ENCODE results near the gene HMGXB3. TPM values are rescaled to one million over a fixed set of nuclear protein-coding genes. Genes with fewer than 3 reads are reported as not detected.
"Not testable (repeated sequence)": the region's sequence is repeated elsewhere in the genome, so short reads cannot be mapped to it uniquely, and the experiment has no call there.

HMGXB3 gene
- total RNA-seq, 3 donors from 2014 or later (not counting 1 experiment from before 2014, with no cell fraction given): 39.0 to 46.5 (median 45.8) TPM

DNA sequence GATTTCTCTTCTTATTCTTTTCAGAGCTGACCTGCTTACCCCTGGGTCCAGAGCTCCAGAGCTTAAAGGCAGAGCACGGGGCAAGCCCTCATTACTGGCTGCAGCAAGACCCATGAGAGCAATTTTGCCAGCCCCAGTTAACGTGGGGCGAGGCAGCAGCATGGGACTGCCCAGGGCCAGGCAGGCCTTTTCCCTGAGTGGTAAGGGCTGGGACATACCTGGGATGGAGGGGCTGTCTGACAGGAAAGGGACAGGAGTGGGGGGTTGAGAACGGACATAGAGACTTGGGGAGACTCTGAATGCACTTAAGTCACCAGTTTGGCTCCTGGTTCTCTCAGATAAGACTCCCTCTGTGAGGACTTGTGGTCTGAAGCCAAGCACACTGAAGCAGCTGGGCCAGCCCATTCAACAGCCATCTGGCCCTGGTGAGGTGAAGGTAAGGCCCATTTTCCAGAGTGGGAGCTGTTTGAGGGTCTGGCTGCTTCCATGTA lies 26.2 kb downstream of the HMGXB3 start:
- no peaks in the 10 kb centered on the region for H3K9me3 Mint-ChIP-seq
- H3K4me3 ChIP-seq (ENCODE audit: low read length): no peak overlapping the region
- H3K27ac ChIP-seq (ENCODE audit: low read length): no peak overlapping the region
- intact Hi-C loops (cut with micrococcal nuclease): no loop called here
- peaks cover 0 to 2% of the 10 kb centered on the region in 2 donors for H3K4me1 Mint-ChIP-seq
- no peaks in the 10 kb centered on the region for H3K27me3 ChIP-seq (ENCODE audit: control insufficient read depth, insufficient read depth, low read length)
- H3K4me1 ChIP-seq (ENCODE audit: control insufficient read depth, insufficient read depth, low read length): no peaks in the 10 kb centered on the region
- ATAC-seq (no peak), DNase-seq (no peak)
- TF ChIP-seq, protein P1, sequence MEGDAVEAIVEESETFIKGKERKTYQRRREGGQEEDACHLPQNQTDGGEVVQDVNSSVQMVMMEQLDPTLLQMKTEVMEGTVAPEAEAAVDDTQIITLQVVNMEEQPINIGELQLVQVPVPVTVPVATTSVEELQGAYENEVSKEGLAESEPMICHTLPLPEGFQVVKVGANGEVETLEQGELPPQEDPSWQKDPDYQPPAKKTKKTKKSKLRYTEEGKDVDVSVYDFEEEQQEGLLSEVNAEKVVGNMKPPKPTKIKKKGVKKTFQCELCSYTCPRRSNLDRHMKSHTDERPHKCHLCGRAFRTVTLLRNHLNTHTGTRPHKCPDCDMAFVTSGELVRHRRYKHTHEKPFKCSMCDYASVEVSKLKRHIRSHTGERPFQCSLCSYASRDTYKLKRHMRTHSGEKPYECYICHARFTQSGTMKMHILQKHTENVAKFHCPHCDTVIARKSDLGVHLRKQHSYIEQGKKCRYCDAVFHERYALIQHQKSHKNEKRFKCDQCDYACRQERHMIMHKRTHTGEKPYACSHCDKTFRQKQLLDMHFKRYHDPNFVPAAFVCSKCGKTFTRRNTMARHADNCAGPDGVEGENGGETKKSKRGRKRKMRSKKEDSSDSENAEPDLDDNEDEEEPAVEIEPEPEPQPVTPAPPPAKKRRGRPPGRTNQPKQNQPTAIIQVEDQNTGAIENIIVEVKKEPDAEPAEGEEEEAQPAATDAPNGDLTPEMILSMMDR (IDR thresholded peaks at IDR 0.05): no peak
- whole genome bisulfite sequencing (ENCODE audit: insufficient coverage): 100% methylated on average over 4 of the region's 4 CpGs
- H3K27me3 Mint-ChIP-seq (ENCODE audit: low read depth in 2 of 2): no peaks in the 10 kb centered on the region
- H3K36me3 ChIP-seq (ENCODE audit: control insufficient read depth, insufficient read depth, low read length): peaks cover 69% of the 10 kb centered on the region
- H3K27ac Mint-ChIP-seq: no peak overlapping the region
- H3K36me3 Mint-ChIP-seq: peaks cover 43% of the 10 kb centered on the region
- H3K9me3 ChIP-seq (ENCODE audit: control insufficient read depth, insufficient read depth, low read length): no peaks in the 10 kb centered on the region
- H3K4me3 Mint-ChIP-seq: no peak overlapping the region

DNA sequence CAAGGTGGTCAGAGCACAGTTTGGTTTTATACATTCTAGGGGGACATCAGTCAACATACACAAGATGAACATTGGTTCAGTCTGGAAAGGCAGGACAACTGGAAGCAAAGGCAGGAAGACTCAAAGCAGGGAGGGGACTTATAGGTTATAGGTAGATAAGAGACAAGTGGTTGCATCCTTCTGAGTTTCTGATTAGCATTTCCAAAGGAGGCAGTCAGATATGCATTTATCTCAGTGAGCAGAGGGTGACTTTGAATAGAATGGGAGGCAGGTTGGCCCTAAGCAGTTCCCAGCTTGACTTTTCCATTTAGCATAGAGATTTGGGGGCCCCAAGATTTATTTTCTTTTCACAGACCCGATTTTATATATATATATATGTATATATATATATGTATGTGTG lies 27.5 kb downstream of the HMGXB3 start:
- H3K27me3 ChIP-seq (ENCODE audit: control insufficient read depth, insufficient read depth, low read length); H3K27ac ChIP-seq (ENCODE audit: low read length); intact Hi-C loops (cut with micrococcal nuclease); H3K4me3 Mint-ChIP-seq; H3K9me3 Mint-ChIP-seq; H3K4me1 ChIP-seq (ENCODE audit: control insufficient read depth, insufficient read depth, low read length); H3K4me3 ChIP-seq (ENCODE audit: low read length); H3K27me3 Mint-ChIP-seq (ENCODE audit: low read depth in 2 of 2); H3K27ac Mint-ChIP-seq; DNase-seq; ATAC-seq; H3K9me3 ChIP-seq (ENCODE audit: control insufficient read depth, insufficient read depth, low read length); H3K4me1 Mint-ChIP-seq: not testable (repeated sequence)
- H3K36me3 ChIP-seq (ENCODE audit: control insufficient read depth, insufficient read depth, low read length): peaks cover 70% of the 10 kb centered on the region
- no CpG with 5 or more reads among the region's 1 CpG for WGBS (ENCODE audit: insufficient coverage)
- peaks cover 48% of the 10 kb centered on the region for H3K36me3 Mint-ChIP-seq

DNA sequence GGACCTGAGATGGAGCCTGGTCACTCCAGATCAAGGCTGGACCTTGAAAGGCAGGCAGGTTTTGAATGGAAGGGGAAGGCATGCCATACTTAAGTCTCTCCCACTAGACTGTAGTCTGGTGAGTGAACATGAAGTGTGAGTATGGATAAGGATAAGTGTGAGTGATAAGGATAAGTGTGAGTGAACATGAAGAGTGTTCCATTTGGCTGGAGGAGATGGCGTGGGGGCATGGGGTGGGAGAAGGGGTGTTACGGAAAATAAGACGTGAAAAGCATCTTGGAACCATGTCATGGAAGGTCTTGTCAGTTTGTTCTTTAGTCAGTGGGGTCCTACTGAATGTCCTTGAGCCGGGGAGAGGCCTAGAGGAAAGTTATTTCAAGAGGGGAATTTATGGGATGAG lies 32.8 kb downstream of the HMGXB3 start:
- no peak for ATAC-seq
- H3K4me3 Mint-ChIP-seq: no peak overlapping the region
- no peak for DNase-seq
- Histone ChIP-seq H3K9me3 (ENCODE audit: control insufficient read depth, insufficient read depth, low read length) (no peaks in the 10 kb centered on the region), H3K4me3 (ENCODE audit: low read length) (no peak overlapping the region), H3K27me3 (ENCODE audit: control insufficient read depth, insufficient read depth, low read length) (no peaks in the 10 kb centered on the region), H3K27ac (ENCODE audit: low read length) (no peak overlapping the region), H3K36me3 (ENCODE audit: control insufficient read depth, insufficient read depth, low read length) (peaks cover 83% of the 10 kb centered on the region), H3K4me1 (ENCODE audit: control insufficient read depth, insufficient read depth, low read length) (no peaks in the 10 kb centered on the region)
- peaks cover 72% of the 10 kb centered on the region for H3K36me3 Mint-ChIP-seq
- no peaks in the 10 kb centered on the region for H3K9me3 Mint-ChIP-seq
- intact Hi-C loops (cut with micrococcal nuclease): no loop called here
- no peak overlapping the region for H3K27ac Mint-ChIP-seq
- WGBS (ENCODE audit: insufficient coverage): 98% methylated on average over 4 of the region's 4 CpGs
- H3K27me3 Mint-ChIP-seq (ENCODE audit: low read depth in 2 of 2): no peaks in the 10 kb centered on the region
- H3K4me1 Mint-ChIP-seq: peaks cover 0 to 6% of the 10 kb centered on the region in 2 donors
- TF ChIP-seq, protein P1 (IDR thresholded peaks at IDR 0.05): no peak

DNA sequence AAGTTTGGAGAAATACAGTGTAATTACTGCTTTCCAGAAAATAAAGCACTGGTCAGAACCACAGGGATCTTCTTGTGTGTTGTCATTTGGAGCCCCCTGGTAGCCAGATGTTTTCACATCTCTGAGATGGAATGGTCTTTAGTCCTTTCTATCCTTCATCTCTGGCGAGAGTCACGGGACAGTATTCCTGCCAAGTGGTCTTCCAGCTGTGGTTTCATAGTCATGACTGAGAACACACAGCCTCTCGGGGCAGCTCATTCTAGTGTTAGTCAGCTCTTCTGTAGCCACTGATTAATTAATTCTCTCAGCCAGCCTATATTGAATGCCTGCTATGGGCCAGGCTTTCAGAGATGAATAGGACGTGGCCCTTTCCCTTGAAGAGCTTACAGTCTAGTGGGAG lies 34.1 kb downstream of the HMGXB3 start:
- Mint-ChIP-seq H3K27me3 (ENCODE audit: low read depth in 2 of 2) (peaks cover 0 to 2% of the 10 kb centered on the region in 2 donors), H3K4me1 (peaks cover 0 to 6% of the 10 kb centered on the region in 2 donors), H3K27ac (no peak overlapping the region), H3K36me3 (peaks cover 73% of the 10 kb centered on the region), H3K4me3 (no peak overlapping the region), H3K9me3 (no peaks in the 10 kb centered on the region)
- no peaks in the 10 kb centered on the region for H3K27me3 ChIP-seq (ENCODE audit: control insufficient read depth, insufficient read depth, low read length)
- 96% methylated on average over 4 of the region's 4 CpGs for WGBS (ENCODE audit: insufficient coverage)
- H3K4me3 ChIP-seq (ENCODE audit: low read length): no peak overlapping the region
- DNase-seq (no peak), ATAC-seq (no peak)
- TF ChIP-seq, protein P1 (IDR thresholded peaks at IDR 0.05): no peak
- H3K36me3 ChIP-seq (ENCODE audit: control insufficient read depth, insufficient read depth, low read length): peaks cover 87% of the 10 kb centered on the region
- intact Hi-C loops (cut with micrococcal nuclease): no loop called here
- no peaks in the 10 kb centered on the region for H3K9me3 ChIP-seq (ENCODE audit: control insufficient read depth, insufficient read depth, low read length)
- H3K4me1 ChIP-seq (ENCODE audit: control insufficient read depth, insufficient read depth, low read length): no peaks in the 10 kb centered on the region
- H3K27ac ChIP-seq (ENCODE audit: low read length): no peak overlapping the region

Data from natural killer cell (primary cell).